Activated naive CD4-positive, alpha-beta T cell treated with anti-CD3 and anti-CD28 coated beads, Interleukin-2, amount 50 U/mL, for 24 hours (primary cell): Measurements from ENCODE around the gene LNX1.

Experiments used
- H3K27ac Mint-ChIP-seq: one replicate; pipeline ENCODE4 v1.8.0; 2021; ENCODE audit warnings: mild to moderate bottlenecking, mixed read lengths
- H3K27me3 Mint-ChIP-seq: one replicate; pipeline ENCODE4 v1.8.0; 2021; ENCODE audit warnings: mixed read lengths
- H3K36me3 Mint-ChIP-seq: one replicate; pipeline ENCODE4 v1.8.0; 2021; ENCODE audit warnings: mixed read lengths
- H3K4me1 Mint-ChIP-seq: one replicate; pipeline ENCODE4 v1.8.0; 2021; ENCODE audit warnings: mixed read lengths
- H3K4me3 Mint-ChIP-seq: one replicate; pipeline ENCODE4 v1.8.0; 2021; ENCODE audit warnings: mild to moderate bottlenecking, mixed read lengths
- H3K9me3 Mint-ChIP-seq: one replicate; pipeline ENCODE4 v1.8.0; 2021; ENCODE audit warnings: mixed read lengths

LNX1 gene

DNA sequence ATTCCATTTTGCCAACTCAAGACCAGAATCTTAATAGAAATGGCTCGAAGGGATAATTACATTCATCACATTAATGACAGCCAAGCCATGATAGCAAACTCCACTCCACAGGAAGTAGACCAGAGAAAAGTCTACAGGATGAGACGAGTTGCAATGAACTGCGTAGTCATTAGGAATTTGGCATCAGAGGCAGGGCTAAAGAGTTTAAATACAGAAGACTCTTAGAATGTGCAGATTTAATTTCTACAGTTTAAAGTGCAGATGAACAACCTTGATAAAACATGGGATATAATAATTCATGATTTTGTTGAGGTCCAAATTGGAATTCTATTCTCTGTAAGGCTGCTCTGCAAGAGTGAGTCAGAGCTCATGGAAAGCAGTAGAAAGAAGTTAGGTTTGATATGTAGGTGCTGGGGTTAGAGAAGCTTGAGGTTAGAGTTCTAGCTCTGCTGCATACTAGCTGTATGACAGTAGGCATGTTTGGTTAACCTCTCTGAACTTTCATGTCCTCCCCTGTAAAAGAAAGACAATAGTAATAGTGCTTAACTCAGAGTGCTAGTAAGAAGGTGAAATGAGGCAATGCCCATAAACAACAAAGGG is 32.2 kb downstream of the LNX1 start:
- H3K27ac Mint-ChIP-seq, result no peak overlapping the region
- H3K4me3 Mint-ChIP-seq, result no peak overlapping the region
- no peaks in the 10 kb centered on the region for H3K4me1 Mint-ChIP-seq
- H3K36me3 Mint-ChIP-seq, result no peaks in the 10 kb centered on the region
- H3K9me3 Mint-ChIP-seq, result no peaks in the 10 kb centered on the region
- peaks cover 3% of the 10 kb centered on the region for H3K27me3 Mint-ChIP-seq

GRCh38 chr4:53558065-53558801 is 33.1 kb downstream of the LNX1 start:
- Mint-ChIP-seq H3K9me3 (no peaks in the 10 kb centered on the region), H3K4me1 (no peaks in the 10 kb centered on the region), H3K36me3 (no peaks in the 10 kb centered on the region), H3K4me3 (no peak overlapping the region), H3K27ac (no peak overlapping the region), H3K27me3 (peaks cover 3% of the 10 kb centered on the region)

DNA sequence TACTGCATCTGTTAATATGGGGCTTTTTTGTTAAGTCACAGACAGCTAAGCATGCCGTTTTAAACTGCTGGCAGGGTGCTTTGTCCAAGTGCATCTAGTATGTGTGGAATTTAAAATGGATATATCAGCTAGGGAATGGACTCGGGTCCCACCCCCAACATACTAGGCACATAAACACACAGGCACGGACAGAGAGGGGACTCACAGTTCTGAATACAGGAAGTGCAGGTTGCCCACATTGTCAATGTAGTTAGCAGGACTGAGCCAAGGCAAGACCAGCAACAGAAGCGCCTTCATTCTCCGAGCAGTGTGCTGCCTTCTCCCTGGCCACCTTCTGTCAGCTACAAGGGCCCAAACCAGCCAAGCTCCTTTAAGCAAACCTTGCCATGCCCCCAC is 33.6 kb downstream of the LNX1 start:
- Mint-ChIP-seq H3K9me3 (no peaks in the 10 kb centered on the region), H3K27me3 (peaks cover 3% of the 10 kb centered on the region), H3K4me1 (no peaks in the 10 kb centered on the region), H3K27ac (no peak overlapping the region), H3K36me3 (no peaks in the 10 kb centered on the region), H3K4me3 (no peak overlapping the region)

DNA sequence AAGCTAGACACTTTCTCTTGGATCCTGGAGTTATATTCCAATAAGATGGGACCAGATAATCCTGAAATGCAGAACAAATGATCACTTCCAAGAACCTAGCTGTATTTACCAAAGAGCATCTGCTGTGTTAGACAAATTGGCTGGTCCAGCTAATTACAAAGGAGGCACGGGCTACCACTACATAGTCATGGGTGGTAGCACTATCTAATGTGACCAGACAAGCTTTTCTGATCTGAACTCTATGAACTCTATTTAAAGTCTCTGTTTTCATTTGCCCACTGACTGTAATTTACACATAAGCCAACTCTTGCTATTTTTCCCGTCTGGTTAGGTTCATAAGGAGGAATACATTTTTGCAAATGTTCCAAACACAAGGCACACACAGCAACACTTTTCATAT is 34.6 kb downstream of the LNX1 start:
- no peak overlapping the region for H3K27ac Mint-ChIP-seq
- H3K9me3 Mint-ChIP-seq, result no peaks in the 10 kb centered on the region
- H3K4me3 Mint-ChIP-seq, result no peak overlapping the region
- peaks cover 3% of the 10 kb centered on the region for H3K27me3 Mint-ChIP-seq
- no peaks in the 10 kb centered on the region for H3K4me1 Mint-ChIP-seq
- no peaks in the 10 kb centered on the region for H3K36me3 Mint-ChIP-seq

- H3K27ac Mint-ChIP-seq, result no peak overlapping the region
- H3K4me3 Mint-ChIP-seq, result no peak overlapping the region
- H3K27me3 Mint-ChIP-seq, result peaks cover 5% of the 10 kb centered on the region
- H3K4me1 Mint-ChIP-seq, result no peaks in the 10 kb centered on the region
- H3K9me3 Mint-ChIP-seq, result peaks cover 8% of the 10 kb centered on the region
- H3K36me3 Mint-ChIP-seq, result no peaks in the 10 kb centered on the region
Observed at GRCh38 chr4:53553486-53554210, 37.6 kb downstream of the LNX1 start.

- no peak overlapping the region for H3K4me3 Mint-ChIP-seq
- no peaks in the 10 kb centered on the region for H3K36me3 Mint-ChIP-seq
- H3K27me3 Mint-ChIP-seq, result peaks cover 5% of the 10 kb centered on the region
- H3K9me3 Mint-ChIP-seq, result peaks cover 12% of the 10 kb centered on the region
- no peak overlapping the region for H3K27ac Mint-ChIP-seq
- no peaks in the 10 kb centered on the region for H3K4me1 Mint-ChIP-seq
Observed at GRCh38 chr4:53552711-53553110, 38.6 kb downstream of the LNX1 start.

GRCh38 chr4:53551958-53552357 is 39.3 kb downstream of the LNX1 start:
- H3K36me3 Mint-ChIP-seq, result no peaks in the 10 kb centered on the region
- H3K27ac Mint-ChIP-seq, result no peak overlapping the region
- H3K4me1 Mint-ChIP-seq, result no peaks in the 10 kb centered on the region
- H3K9me3 Mint-ChIP-seq, result peaks cover 12% of the 10 kb centered on the region
- H3K27me3 Mint-ChIP-seq, result peaks cover 5% of the 10 kb centered on the region
- no peak overlapping the region for H3K4me3 Mint-ChIP-seq

GRCh38 chr4:53551281-53551864 is 39.9 kb downstream of the LNX1 start:
- peaks cover 12% of the 10 kb centered on the region for H3K9me3 Mint-ChIP-seq
- H3K4me3 Mint-ChIP-seq, result no peak overlapping the region
- H3K27me3 Mint-ChIP-seq, result peaks cover 5% of the 10 kb centered on the region
- no peaks in the 10 kb centered on the region for H3K4me1 Mint-ChIP-seq
- no peak overlapping the region for H3K27ac Mint-ChIP-seq
- H3K36me3 Mint-ChIP-seq, result no peaks in the 10 kb centered on the region

GRCh38 chr4:53548662-53549061 is 42.6 kb downstream of the LNX1 start:
- H3K36me3 Mint-ChIP-seq, result no peaks in the 10 kb centered on the region
- H3K4me3 Mint-ChIP-seq, result no peak overlapping the region
- no peaks in the 10 kb centered on the region for H3K4me1 Mint-ChIP-seq
- no peak overlapping the region for H3K27ac Mint-ChIP-seq
- peaks cover 12% of the 10 kb centered on the region for H3K9me3 Mint-ChIP-seq
- H3K27me3 Mint-ChIP-seq, result peaks cover 2% of the 10 kb centered on the region

DNA sequence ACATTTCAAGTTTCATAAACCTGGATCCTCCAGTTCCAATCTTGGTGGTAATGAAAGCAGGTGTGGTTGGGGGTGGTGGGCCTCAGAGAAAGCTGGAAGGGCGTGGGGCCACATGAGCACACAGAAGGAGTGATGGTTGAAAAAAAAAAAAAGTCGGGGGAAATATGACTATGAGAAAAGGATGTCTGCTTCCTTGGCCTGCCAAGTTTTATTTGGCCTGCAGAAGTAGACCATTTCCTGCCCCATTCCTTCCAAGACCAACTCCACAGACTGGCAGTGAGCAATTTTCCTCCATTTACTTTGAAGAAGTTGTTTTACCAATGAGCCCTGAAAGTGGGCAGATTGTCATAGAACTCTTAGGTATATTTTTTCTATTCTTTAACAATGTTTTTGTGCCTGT is 43.3 kb downstream of the LNX1 start:
- H3K27ac Mint-ChIP-seq, result no peak overlapping the region

DNA sequence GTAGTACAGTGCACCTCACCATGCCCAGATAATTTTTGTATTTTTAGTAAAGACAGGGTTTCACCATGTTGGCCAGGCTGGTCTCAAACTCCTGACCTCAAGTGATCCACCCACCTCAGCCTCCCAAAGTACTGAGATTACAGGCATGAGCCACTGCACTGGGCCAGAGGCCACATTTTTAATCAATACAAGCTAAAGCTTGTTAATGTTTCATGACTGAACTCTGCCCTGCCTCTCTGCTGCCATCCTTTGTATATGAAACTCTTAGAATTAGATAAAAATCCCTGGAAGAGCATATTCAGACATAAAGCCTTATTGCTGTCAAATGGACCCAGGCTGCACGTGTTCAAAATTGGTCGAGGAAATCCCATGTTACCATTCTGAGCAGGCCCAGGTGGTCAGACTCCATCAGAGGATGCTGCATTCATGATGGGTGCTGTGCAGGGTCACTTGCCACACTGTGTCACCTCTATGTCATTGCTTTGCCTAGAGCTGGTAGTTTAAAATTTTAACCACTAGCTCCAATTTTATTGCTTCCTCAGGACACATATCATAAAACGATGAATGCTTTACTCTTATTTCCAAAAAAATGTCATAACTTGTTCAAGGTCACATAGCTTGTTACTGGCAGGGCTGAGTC is 45.2 kb downstream of the LNX1 start:
- Mint-ChIP-seq H3K27ac (no peak overlapping the region), H3K9me3 (peaks cover 12% of the 10 kb centered on the region), H3K27me3 (peaks cover 2% of the 10 kb centered on the region), H3K4me3 (no peak overlapping the region), H3K36me3 (no peaks in the 10 kb centered on the region), H3K4me1 (no peaks in the 10 kb centered on the region)

More for the DNA sequence above, 43.3 kb downstream of the LNX1 start:
- Mint-ChIP-seq H3K36me3 (no peaks in the 10 kb centered on the region), H3K9me3 (peaks cover 12% of the 10 kb centered on the region), H3K4me3 (no peak overlapping the region), H3K27me3 (peaks cover 2% of the 10 kb centered on the region), H3K4me1 (no peaks in the 10 kb centered on the region)

DNA sequence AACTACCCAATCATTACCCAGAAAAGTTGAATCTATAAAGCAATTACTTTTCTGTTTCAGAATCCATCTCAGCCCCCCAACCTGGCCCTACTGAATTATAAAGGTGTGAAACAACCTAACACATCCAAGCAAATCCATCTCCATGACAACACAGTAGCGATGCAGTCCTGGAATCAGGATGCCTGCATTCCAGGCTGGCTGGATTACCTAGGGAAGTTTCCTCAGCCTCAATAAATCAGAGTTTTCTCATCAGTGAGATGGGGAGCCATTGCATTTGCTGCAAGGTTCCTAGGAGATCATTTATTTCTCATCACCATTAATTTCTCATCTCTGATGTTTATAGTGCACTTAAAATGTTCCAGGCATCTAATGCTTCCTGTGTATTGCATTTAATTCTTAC is 46.0 kb downstream of the LNX1 start:
- no peak overlapping the region for H3K4me3 Mint-ChIP-seq
- H3K27me3 Mint-ChIP-seq, result peaks cover 2% of the 10 kb centered on the region

GRCh38 chr4:53543561-53543960 is 47.7 kb downstream of the LNX1 start:
- H3K27ac Mint-ChIP-seq, result no peak overlapping the region
- no peaks in the 10 kb centered on the region for H3K36me3 Mint-ChIP-seq
- peaks cover 3% of the 10 kb centered on the region for H3K9me3 Mint-ChIP-seq
- H3K27me3 Mint-ChIP-seq, result no peaks in the 10 kb centered on the region
- H3K4me3 Mint-ChIP-seq, result no peak overlapping the region
- no peaks in the 10 kb centered on the region for H3K4me1 Mint-ChIP-seq

More for the DNA sequence above, 46.0 kb downstream of the LNX1 start:
- Mint-ChIP-seq H3K9me3 (peaks cover 12% of the 10 kb centered on the region), H3K36me3 (no peaks in the 10 kb centered on the region), H3K27ac (no peak overlapping the region), H3K4me1 (no peaks in the 10 kb centered on the region)

DNA sequence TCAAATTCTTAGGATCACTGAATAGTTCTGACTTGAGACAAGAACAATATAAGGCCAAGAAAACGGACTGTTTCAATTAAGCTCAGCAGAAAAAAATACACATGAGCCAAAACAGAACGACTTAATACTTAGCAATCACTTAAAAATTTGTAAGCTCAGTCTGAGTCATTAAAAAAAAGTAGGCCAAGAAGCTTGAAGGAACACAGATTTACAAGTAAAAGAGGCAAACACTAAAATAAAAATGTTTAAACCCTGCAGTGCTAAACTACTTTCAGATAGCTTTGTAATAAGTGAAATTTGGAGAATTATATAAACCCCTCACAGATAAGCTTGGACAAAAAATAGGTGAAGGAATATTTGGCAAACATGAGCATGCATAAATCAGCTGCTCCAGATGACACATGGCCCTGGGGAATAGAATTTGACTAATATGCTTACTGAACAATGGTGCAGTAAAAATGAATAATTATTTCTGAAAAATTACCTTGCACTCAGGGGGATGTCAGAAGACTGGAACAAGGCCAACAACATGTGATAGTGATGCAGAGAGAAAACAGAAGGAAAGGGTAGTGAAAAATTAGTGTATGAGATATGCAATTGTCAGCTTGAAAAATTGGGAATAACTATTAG is 49.6 kb downstream of the LNX1 start:
- H3K9me3 Mint-ChIP-seq, result no peaks in the 10 kb centered on the region
- no peaks in the 10 kb centered on the region for H3K4me1 Mint-ChIP-seq
- H3K36me3 Mint-ChIP-seq, result no peaks in the 10 kb centered on the region
- H3K27me3 Mint-ChIP-seq, result peaks cover 7% of the 10 kb centered on the region
- no peak overlapping the region for H3K4me3 Mint-ChIP-seq
- H3K27ac Mint-ChIP-seq, result no peak overlapping the region

- Mint-ChIP-seq H3K9me3 (no peaks in the 10 kb centered on the region), H3K4me3 (no peak overlapping the region), H3K27me3 (peaks cover 7% of the 10 kb centered on the region), H3K36me3 (no peaks in the 10 kb centered on the region), H3K4me1 (no peaks in the 10 kb centered on the region), H3K27ac (no peak overlapping the region)
Observed at GRCh38 chr4:53538756-53539155, 52.5 kb downstream of the LNX1 start.
